Measurements from ENCODE around the gene DPPA5.

- TF ChIP-seq CTCF (IDR thresholded peaks at IDR 0.05) (no peak), POLR2A (IDR thresholded peaks at IDR 0.05) (no peak)
Observed at GRCh38 chr6:73325656-73326055, 28.4 kb downstream of the DPPA5 start.
